ENCODE data around the gene CTBS.
A peak's percentile ranks its signal among the peaks of the same experiment; 100 is the strongest.
"Not testable (repeated sequence)": the region's sequence is repeated elsewhere in the genome, so short reads cannot be mapped to it uniquely, and the experiment has no call there.

CTBS gene

GRCh38 chr1:84597011-84597410 is 22.8 kb upstream of the CTBS start:
- no peak overlapping the region for H3K27ac ChIP-seq (ENCODE audit: extremely low read depth, low read depth, low read length)
- no peaks in the 10 kb centered on the region for H3K9me3 ChIP-seq (ENCODE audit: control insufficient read depth, insufficient read depth, low read depth, low read length)
- TF ChIP-seq ZBTB6 (tag by site-specific recombination; IDR thresholded peaks at IDR 0.05), result no peak
- TF ChIP-seq ZFP69B (tag by site-specific recombination; IDR thresholded peaks at IDR 0.05), result no peak
- no peak for TF ChIP-seq ZNF433 (tag by site-specific recombination; IDR thresholded peaks at IDR 0.05; ENCODE audit: low read depth)
- no peaks in the 10 kb centered on the region for H3K36me3 ChIP-seq (ENCODE audit: control insufficient read depth in 2 of 2, insufficient read depth in 1 of 2, low read length in 2 of 2)
- no peak overlapping the region for H3K4me3 ChIP-seq (ENCODE audit: low read depth, low read length)
- POLR2A ChIA-PET, result no interaction called here
- no peaks in the 10 kb centered on the region for H3K4me1 ChIP-seq (ENCODE audit: control insufficient read depth, insufficient read depth, low read length)
- CTCF ChIA-PET, result interaction anchor here (0.6 kb wide), 1 partner anchor 38 kb away, joined by 3 read pairs; no protein-coding TSS in a partner anchor

GRCh38 chr1:84594959-84595358 is 20.7 kb upstream of the CTBS start:
- CTCF ChIA-PET; H3K27ac ChIP-seq (ENCODE audit: extremely low read depth, low read depth, low read length); H3K36me3 ChIP-seq (ENCODE audit: control insufficient read depth in 2 of 2, insufficient read depth in 1 of 2, low read length in 2 of 2); H3K4me1 ChIP-seq (ENCODE audit: control insufficient read depth, insufficient read depth, low read length); POLR2A ChIA-PET; H3K9me3 ChIP-seq (ENCODE audit: control insufficient read depth, insufficient read depth, low read depth, low read length); H3K4me3 ChIP-seq (ENCODE audit: low read depth, low read length): not testable (repeated sequence)
- TF ChIP-seq ZNF146 (tag by site-specific recombination; IDR thresholded peaks at IDR 0.05) (peak; percentile 85), ZNF580 (tag by site-specific recombination; IDR thresholded peaks at IDR 0.05) (0 out of 2 replicates have a peak, but pooled peaks have one; percentile 31)

GRCh38 chr1:84587099-84587498 is 12.9 kb upstream of the CTBS start:
- ChIA-PET POLR2A (no interaction called here), CTCF (interaction anchor here (0.6 to 0.9 kb wide), 2 partner anchors 55 to 145 kb away, joined by 3 to 5 read pairs; no protein-coding TSS in a partner anchor)
- H3K27ac ChIP-seq (ENCODE audit: extremely low read depth, low read depth, low read length), result no peak overlapping the region
- H3K4me1 ChIP-seq (ENCODE audit: control insufficient read depth, insufficient read depth, low read length), result no peaks in the 10 kb centered on the region
- no peak overlapping the region for H3K4me3 ChIP-seq (ENCODE audit: low read depth, low read length)
- no peaks in the 10 kb centered on the region for H3K9me3 ChIP-seq (ENCODE audit: control insufficient read depth, insufficient read depth, low read depth, low read length)
- H3K36me3 ChIP-seq (ENCODE audit: control insufficient read depth in 2 of 2, insufficient read depth in 1 of 2, low read length in 2 of 2), result no peaks in the 10 kb centered on the region
- TF ChIP-seq ZNF37A (tag by site-specific recombination; IDR thresholded peaks at IDR 0.05) (no peak), ZNF148 (tag by site-specific recombination; IDR thresholded peaks at IDR 0.05; ENCODE audit: borderline replicate concordance) (no peak), ZNF404 (tag by site-specific recombination; IDR thresholded peaks at IDR 0.05) (no peak), SP7 (tag by site-specific recombination; IDR thresholded peaks at IDR 0.05) (no peak), ZNF707 (tag by site-specific recombination; IDR thresholded peaks at IDR 0.05) (no peak), ZNF140 (tag by site-specific recombination; IDR thresholded peaks at IDR 0.05) (no peak), ZNF416 (tag by site-specific recombination; IDR thresholded peaks at IDR 0.05) (no peak), GLIS1 (tag by site-specific recombination; IDR thresholded peaks at IDR 0.05) (no peak), ZNF639 (tag by site-specific recombination; IDR thresholded peaks at IDR 0.05) (no peak)
